Measurements from ENCODE around the gene TSKS.

Gene TSKS, protein sequence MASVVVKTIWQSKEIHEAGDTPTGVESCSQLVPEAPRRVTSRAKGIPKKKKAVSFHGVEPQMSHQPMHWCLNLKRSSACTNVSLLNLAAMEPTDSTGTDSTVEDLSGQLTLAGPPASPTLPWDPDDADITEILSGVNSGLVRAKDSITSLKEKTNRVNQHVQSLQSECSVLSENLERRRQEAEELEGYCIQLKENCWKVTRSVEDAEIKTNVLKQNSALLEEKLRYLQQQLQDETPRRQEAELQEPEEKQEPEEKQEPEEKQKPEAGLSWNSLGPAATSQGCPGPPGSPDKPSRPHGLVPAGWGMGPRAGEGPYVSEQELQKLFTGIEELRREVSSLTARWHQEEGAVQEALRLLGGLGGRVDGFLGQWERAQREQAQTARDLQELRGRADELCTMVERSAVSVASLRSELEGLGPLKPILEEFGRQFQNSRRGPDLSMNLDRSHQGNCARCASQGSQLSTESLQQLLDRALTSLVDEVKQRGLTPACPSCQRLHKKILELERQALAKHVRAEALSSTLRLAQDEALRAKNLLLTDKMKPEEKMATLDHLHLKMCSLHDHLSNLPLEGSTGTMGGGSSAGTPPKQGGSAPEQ

DNA sequence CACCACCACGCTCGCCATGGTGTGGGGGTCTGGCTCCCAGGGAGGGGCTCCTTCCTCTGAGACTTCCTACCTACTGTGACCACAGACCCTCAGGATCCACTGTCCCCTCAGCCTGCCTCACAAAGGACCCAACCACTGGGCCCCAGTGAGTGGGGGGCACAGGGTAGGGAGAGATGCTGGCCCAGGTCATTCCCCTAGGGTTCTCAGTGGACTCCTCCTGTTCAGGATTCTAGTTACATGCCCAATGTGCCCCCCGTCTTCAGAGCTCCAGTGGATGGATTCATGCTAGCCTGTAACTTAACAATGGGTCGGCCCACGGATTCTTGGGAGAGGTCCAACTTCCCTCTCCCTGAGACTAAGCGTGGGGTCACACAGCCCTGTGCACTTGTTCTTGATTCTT is at the start of gene TSKS:
Gene TSKS, minus strand, starts transcription at position 77 of the 400 bp plus-strand sequence. Its CDS starts 59 bp downstream, at position 18.
- no peak for DNase-seq

DNA sequence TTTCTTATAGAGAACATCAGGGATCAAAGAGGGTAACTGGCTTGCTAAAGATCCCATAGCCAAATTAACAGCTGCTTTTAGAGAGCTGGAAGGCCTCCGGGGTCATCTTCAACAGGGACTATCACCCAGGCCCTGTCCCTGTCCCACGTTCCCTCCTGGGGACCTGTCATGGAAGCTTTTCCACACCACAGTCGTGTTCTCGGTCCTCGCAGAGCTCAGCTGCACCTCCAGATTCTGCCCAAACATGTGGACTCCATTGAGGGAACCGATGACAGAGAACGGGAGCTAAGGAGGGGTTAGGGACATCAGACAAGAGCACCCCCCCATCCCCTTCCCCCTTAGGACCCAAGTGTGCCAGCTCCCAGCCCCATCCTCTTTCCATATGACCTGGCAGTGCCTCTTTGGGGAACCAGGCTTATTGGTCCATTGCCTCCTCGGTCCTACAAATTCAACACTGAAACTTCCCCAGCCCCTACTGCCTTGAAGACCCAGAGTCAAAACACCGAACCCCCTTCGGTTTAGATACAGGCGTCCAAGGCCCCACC is 49.4 kb upstream of the TSKS start:
- no peak for DNase-seq

DNA sequence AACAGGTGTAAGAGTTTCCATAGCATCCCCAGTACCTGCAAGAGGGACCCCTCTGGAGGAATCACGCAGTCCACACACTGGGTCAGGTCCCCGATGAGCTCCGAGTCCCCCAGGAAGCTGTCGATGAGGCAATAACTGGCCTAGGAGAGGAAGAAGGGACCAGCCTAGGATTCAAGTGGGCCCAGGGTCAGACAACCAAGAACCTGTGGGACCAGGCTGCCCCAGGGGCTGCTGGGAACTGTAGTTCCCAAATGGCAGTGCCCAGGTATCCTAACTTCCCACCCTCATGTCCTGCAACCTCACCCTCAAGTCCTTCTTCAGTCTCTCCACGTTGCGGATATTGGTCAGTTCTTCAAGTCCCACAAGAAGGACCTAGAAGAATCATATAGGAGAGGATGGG is 48.2 kb upstream of the TSKS start:
- no peak for DNase-seq

DNA sequence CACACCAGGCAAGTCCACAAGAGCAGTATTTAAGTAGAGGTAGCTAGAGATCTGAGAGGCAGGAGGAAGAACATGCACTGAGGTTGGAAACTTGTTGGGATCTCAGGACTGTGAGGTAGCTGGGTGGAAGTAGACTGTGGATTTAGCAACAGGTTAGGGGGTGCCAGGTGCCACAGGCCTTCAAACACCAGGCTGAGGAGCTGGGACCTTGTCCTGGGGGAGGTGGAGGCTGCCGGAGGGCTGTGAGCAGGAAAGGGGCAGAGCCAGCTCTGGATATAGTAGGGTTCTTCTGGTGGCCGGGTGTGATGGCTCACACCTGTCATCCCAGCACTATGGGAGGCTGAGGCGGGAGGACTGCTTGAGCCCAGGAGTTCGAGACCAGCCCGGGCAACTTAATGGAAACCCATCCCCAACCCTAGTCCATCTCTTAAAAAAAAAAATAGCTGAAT is 46.9 kb upstream of the TSKS start:
- no peak for DNase-seq

DNA sequence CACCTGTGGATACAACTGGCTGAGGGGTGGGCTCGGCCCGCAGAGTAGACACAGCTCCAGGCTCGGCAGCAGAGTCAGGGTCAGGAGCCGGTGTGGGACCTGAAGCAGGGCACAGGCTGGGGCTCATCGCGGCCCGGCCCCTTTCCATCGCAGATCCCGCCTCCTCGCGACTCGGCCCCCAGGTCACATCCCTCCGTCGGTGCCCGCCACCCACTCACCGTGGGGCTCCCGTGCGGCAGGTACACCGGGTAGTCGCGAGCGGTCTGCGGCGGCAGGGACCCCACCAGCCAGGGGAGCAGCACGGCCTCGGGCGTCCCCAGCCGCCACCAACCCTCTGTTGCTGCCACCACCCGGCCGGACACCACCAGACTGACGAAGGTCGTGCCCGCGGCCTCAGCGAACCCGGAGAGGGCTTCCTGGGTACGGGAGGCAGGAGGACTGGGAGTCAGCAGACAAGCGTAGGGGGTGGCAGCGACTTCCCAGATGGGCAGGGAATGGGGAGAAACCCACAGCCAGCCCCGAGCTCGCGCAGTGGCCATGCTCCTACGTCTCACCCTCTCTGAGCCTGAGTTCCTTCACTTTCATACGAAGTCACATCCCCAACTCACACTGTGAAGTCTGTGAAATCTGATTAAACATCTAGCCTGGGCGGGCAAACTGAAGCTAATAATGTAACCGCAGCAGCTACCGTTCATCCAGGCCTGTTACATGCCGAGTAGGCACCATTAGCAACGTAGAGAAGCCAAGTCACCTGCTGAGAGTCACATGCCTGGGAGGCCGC is 46.2 kb upstream of the TSKS start:
- DNase-seq: no peak

DNA sequence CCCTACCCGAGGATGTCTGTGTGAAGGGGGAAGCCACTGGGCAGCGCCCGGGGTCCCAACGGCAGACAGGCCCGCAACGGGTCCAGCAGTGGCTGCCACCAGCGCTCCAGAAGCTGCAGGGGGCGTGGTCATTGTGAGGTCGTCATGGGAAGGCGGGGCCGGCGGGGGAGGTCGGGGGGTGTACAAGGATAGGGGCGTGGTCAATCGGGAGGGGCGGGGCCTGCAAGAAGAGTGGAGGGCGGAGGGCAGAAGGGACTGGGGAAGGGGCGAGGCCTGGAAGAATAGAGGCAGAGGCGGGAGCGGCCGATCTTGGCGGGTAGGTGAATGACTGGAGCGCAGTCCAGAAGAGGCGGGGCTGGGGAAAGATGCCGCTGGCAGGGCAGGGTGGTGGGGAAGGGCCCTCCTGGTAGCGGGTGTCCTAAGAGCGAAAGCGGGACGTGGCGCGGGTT is 45.6 kb upstream of the TSKS start:
- DNase-seq: peak; percentile 71

DNA sequence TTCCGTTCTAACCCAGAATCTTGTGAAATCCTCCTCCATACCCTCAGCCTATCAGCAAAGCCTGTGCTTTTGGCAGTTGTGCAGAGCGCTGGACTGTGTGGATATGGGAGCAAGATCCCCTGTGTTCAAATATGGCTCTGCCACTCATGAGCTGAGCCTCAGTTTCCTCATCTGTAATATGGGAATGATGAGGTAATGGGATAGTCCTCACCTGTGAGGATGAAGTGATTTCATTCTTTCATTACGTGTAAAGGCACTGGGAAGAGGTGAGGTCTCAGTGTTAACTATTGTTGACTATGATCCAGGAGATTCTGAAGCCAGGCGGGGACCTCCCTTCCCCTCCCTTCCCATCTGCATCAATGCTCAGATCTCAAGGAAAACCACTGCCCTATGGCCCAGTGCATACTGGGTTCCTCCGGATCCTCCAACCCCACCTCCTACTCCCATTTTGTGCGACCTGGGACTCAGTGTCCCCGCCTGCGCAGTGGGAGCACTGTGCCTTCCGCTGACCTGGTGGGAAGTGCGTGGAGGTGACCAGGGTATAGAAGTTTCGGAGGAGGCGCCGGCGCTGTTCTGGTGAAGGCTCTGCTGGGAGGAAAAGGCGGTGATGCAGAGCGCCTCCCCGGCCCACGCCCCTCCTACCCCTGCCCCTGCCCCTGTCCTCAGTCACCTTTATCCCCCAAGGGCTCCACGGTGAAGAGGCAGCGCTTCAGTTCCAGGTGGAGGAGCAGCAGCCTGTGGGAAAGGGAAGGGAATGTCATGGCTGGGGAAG is 45.0 kb upstream of the TSKS start:
- DNase-seq: no peak

DNA sequence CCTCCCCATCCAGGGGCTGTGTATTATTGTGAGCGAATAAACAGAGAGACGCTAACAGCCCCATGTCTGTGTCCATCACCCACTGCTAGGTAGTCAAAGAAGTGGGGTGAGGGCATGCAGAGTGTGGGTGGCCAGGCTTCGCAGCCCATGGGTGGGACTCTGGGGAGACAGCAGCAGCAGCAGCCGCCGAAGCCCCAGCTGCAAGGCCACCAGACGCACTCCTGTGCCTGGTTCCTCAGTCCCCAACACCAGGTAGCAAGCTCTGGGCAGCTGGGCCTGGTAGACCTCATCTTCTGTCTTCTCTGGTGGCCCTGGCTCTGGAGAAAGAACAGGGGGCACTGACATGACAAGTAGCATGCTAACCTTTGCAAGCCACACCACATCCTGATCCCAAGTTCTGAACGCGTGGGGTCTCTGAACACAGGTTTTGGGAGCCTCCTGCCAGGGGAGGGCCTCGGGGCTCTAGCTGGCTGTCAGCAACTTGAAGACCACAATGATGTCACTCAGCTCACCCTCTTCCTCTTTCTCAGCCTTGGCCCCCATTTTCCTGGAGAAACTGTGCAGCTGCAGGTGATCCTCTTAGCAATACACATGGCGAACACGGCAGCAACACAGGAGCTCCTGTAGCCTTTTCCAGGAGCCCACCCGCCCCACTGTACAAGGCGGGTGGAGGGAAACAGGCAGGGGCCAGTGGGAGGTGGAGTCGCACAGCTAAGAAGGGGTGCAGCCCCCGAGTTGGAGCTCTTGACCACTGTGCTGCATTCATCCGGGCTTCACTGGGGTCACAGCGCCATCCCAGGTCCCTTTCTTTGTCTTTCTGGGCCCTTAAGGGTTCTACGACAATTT is 44.2 kb upstream of the TSKS start:
- no peak for DNase-seq

DNA sequence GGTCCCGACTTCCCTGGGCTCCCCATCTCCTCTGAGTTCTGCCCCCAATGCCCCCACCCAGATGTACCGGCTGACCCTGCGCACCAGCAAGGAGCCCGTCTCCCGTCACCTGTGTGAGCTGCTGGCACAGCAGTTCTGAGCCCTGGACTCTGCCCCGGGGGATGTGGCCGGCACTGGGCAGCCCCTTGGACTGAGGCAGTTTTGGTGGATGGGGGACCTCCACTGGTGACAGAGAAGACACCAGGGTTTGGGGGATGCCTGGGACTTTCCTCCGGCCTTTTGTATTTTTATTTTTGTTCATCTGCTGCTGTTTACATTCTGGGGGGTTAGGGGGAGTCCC is 43.5 kb upstream of the TSKS start:
- no peak for DNase-seq

DNA sequence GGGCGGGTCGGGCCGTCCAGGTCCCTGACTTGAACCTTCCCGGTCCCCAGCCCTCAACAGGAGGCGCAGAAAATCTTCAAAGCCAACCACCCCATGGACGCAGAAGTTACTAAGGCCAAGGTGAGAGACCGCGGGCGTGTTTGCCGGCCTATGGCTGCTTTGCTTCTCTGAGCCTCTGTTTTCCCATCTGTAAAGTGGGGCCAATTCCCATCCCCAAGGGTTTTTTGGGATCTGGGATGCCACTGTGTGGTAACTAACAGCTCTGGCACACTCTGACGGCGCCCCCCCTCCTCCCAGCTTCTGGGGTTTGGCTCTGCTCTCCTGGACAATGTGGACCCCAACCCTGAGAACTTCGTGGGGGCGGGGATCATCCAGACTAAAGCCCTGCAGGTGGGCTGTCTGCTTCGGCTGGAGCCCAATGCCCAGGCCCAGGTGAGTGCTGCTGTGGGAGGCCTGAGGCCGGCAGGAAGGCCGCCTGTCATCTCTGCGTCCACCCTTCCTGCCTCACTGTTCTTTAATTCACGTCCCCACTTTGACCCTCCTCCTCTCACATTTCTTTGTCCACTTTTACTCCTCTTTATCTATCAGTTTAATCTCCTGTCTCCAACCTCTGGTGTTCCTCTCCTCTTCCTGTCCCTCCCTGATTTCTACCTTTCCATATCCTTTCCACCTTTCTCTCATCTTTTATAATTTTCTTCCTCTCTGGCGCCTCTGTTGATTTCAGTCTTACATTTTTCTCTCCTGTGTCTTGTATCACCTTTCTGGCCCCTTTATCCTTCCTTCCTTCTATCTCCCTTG is 42.9 kb upstream of the TSKS start:
- no peak for DNase-seq

DNA sequence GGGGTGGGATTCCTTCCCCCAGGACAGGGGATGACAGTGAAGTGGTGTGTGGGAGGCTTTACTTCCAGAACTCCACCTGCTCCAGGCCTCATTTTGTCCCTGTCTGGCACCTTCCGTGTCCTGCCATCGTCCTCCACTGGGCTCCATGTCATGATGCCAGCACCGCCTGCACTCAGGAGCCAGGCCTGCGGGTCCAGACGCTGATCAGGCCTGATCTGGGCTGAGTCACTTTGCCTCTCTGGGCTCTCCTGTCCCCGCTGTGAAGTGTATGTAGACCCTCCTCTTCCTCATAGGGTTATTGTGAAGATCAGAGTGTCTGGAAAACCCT is 40.4 kb upstream of the TSKS start:
- no peak for DNase-seq

DNA sequence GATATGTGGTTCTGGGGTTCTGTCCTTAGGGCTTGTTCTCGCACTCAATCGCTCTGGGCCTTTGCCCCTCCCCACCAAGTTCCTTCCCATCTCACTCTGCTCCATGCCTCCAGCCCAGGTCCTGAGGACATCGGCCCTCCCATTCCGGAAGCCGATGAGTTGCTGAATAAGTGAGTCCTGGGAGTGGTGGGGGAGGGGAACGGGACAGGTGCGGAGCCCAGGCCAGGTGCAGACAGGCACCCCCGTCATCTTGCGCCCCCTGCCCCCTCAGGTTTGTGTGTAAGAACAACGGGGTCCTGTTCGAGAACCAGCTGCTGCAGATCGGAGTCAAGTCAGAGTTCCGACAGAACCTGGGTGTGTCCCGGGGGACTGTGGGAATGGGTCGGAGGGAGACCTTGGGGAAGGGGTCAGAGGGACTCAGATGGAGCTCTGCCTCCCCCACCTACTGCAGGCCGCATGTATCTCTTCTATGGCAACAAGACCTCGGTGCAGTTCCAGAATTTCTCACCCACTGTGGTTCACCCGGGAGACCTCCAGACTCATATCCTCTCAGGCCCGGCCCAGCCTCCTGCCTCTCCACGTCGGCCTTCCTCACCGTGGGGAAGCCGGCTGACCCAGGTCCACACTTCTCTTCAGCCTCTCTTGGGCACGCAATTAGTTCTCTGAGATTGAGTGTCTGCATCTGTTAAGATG is 39.9 kb upstream of the TSKS start:
- DNase-seq: no peak

DNA sequence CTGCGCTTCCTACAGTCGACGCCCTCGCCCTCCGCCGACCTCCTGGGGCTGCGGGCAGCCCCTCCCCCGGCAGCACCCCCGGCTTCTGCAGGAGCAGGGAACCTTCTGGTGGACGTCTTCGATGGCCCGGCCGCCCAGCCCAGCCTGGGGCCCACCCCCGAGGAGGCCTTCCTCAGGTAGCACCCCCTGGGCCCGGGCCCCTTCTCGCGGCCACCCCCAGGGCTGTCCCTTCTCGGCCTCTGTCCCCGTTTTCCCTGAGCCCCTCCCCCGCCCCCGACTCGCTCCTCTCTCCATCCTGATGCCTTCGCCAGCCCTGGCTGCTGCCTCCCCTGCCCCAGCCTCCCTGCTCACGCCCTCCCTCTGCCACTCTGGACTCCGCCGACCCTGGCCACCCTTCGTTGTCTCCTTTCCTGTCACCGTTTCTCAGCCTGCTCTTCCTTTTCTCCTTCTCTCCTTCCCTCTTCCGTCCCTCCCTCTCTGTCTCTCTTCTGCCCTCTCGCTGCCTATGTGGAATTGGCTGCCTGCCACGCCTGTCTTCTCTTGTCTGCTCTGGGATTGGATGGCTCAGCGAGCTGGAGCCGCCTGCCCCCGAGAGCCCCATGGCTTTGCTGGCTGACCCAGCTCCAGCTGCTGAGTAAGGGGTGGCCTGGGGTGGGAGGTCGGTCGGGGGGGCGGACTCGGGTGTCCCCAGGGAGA is 39.0 kb upstream of the TSKS start:
- DNase-seq: peak; percentile 52

DNA sequence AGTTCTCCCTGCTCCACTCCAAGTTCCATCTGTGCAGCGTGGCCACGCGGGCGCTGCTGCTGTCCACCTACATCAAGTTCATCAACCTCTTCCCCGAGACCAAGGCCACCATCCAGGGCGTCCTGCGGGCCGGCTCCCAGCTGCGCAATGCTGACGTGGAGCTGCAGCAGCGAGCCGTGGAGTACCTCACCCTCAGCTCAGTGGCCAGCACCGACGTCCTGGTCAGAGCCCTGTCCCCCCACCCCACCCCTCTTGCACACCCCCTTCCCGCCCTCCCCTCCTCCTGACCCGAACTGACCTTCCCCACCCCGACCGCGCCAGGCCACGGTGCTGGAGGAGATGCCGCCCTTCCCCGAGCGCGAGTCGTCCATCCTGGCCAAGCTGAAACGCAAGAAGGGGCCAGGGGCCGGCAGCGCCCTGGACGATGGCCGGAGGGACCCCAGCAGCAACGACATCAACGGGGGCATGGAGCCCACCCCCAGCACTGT is 38.3 kb upstream of the TSKS start:
- DNase-seq: no peak

DNA sequence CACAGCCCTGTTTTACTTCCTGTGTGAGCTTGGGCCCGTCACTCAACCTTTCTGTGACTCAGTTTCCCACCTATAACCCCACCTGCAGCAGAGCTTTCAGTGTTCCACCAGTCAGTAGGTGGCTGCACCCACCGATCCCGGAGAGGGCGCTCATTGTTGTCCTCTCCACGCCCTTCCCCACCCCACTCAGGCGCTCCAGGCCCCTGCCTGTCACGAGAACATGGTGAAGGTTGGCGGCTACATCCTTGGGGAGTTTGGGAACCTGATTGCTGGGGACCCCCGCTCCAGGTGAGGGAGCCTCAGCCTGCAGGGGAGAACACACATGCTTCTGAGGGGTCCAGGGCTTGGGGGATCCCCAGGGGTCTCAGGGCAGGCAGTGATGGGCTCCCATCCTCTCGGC is 37.7 kb upstream of the TSKS start:
- no peak for DNase-seq

DNA sequence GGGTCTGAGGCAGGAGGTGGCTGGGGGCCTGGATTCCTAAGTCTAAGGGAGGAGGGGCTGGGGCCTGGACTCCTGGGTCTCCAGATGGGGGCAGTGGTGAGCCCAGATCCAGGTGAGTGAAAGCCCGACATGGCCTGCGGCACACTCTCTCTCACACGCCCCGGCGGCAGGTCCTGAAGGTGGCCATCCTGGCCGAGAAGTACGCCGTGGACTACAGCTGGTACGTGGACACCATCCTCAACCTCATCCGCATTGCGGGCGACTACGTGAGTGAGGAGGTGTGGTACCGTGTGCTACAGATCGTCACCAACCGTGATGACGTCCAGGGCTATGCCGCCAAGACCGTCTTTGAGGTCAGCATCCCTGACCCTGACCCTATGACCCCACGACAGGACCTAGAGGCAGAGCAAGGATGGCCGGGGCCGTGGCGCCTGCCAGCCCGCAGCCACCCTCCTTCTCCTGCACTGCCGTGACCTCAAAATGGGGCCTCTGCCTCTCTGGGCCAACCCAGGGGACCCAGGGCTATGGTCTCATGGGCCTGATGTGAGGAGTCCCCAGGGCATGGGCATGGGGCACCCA is 36.8 kb upstream of the TSKS start:
- DNase-seq: no peak

DNA sequence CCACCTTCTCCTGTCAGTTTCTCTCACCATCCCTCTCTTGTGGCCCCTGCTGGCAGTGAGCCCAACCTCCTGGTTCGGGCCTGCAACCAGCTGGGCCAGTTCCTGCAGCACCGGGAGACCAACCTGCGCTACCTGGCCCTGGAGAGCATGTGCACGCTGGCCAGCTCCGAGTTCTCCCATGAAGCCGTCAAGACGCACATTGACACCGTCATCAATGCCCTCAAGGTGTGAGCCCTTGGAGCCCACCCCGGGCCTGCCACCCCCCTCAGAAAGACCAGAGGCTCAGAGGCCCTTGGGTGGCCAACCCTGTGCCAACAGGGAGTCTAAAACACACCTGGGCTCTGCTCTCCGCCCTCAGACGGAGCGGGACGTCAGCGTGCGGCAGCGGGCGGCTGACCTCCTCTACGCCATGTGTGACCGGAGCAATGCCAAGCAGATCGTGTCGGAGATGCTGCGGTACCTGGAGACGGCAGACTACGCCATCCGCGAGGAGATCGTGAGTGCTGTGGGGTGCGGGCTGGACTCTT is 36.2 kb upstream of the TSKS start:
- no peak for DNase-seq

DNA sequence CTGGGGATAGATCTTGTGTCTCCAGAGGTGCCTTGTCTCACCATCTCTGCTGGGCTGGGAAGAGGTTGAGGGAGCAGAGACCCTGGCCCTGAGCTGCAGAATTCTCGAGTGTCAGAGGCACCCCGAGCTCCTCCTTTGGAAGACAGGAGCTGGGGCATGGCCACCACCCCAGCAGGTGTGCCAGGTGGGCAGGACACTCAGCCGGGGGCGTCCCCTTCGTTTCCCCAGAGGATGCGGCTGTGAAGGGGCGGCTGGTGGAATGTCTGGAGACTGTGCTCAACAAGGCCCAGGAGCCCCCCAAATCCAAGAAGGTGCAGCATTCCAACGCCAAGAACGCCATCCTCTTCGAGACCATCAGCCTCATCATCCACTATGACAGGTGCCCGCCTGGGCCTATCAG is 35.5 kb upstream of the TSKS start:
- DNase-seq: no peak

DNA sequence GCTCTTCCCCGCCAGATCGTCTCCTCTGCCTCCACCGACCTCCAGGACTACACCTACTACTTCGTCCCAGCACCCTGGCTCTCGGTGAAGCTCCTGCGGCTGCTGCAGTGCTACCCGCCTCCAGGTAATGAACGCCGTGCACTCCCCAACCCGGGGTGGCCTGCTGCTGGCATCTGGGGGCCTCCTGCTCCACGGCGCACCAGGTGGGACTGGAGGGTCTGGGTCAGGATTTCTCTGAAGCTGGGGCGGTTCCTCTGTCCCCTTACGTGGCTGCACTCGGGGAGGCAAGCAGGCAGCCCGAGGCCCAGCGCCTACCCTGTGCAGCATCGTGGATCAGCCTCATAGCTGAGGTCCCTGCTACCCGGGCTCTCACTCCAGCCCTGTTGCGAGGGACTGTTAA is 32.5 kb upstream of the TSKS start:
- no peak for DNase-seq

Data from amniotic stem cell (primary cell).